Hippocampal formation (tissue), 2 donors: Measurements from ENCODE around the gene GADD45GIP1.
"Not testable (repeated sequence)": the region's sequence is repeated elsewhere in the genome, so short reads cannot be mapped to it uniquely, and the experiment has no call there.

Experiments
- DNase-seq, 2 donors: peaks; one replicate each; lab custom pipeline; 2025; lab: John Stamatoyannopoulos, UW

GADD45GIP1 gene

GRCh38 chr19:12940897-12941296 lies 16.1 kb downstream of the GADD45GIP1 start:
- no peak for DNase-seq

DNA sequence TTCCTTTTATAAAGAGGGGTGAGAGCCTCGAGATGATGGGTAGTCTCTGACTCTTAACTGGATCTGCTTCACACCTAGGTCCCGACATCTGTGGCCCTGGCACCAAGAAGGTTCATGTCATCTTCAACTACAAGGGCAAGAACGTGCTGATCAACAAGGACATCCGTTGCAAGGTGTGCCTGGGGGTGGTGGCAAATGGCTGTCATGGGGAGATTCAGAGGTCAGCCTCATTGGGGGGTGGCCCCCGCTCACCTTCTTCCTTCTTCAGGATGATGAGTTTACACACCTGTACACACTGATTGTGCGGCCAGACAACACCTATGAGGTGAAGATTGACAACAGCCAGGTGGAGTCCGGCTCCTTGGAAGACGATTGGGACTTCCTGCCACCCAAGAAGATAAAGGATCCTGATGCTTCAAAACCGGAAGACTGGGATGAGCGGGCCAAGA lies 17.0 kb downstream of the GADD45GIP1 start:
- DNase-seq = no peak

- DNase-seq = no peak
These were observed 18.0 kb downstream of the GADD45GIP1 start for GRCh38 chr19:12938779-12939601.

GRCh38 chr19:12937927-12938778 lies 18.9 kb downstream of the GADD45GIP1 start, which contains the start of gene CALR:
Gene CALR, plus strand, starts transcription at chr19:12938609. Its CDS starts 71 bp downstream, at chr19:12938680.
- DNase-seq = peak; percentile 99 to 100

GRCh38 chr19:12937093-12937926 lies 19.7 kb downstream of the GADD45GIP1 start:
- no peak for DNase-seq

DNA sequence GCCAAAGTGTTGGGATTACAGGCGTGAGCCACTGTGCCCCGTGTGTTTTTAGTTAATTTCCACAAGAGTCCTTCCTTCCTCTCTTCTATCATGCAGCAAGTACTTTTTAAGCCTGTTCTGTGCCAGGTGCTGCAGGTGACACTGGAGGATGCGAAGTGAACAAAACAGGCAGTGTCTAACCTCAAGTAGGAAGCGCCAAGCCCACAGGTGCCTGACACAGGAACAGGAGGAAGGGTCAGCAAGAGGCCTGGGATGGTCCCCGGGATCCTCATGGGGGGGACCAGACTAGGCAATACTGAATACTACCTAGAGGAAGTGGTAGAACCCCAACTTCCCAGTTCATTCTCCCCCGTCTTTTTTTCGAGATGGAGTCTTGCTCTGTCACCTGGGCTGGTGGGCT lies 20.4 kb downstream of the GADD45GIP1 start:
- DNase-seq = no peak

DNA sequence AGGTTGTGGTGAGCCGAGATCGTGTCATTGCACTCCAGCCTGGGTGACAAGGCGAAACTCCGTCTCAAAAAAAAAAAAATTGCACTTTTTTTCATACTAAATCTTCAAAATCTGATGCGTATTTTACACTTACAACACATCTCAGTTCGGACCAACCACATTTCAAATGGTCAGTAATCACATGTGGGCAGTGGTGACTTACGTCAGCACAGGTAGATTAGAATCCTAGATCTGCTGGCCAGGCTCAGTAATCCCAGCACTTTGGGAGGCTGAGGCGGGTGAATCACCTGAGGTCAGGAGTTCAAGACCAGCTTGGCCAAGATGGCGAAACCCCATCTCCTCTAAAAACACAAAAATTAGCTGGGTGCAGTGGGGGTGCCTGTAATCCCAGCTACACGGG lies 22.0 kb downstream of the GADD45GIP1 start:
- DNase-seq = no peak

GRCh38 chr19:12933287-12934072 lies 23.5 kb downstream of the GADD45GIP1 start, which contains the start of gene FARSA:
Gene FARSA, minus strand, starts transcription at chr19:12933711. Its CDS starts 15 bp downstream, at chr19:12933696.
- DNase-seq = peak; percentile 92 to 94

DNA sequence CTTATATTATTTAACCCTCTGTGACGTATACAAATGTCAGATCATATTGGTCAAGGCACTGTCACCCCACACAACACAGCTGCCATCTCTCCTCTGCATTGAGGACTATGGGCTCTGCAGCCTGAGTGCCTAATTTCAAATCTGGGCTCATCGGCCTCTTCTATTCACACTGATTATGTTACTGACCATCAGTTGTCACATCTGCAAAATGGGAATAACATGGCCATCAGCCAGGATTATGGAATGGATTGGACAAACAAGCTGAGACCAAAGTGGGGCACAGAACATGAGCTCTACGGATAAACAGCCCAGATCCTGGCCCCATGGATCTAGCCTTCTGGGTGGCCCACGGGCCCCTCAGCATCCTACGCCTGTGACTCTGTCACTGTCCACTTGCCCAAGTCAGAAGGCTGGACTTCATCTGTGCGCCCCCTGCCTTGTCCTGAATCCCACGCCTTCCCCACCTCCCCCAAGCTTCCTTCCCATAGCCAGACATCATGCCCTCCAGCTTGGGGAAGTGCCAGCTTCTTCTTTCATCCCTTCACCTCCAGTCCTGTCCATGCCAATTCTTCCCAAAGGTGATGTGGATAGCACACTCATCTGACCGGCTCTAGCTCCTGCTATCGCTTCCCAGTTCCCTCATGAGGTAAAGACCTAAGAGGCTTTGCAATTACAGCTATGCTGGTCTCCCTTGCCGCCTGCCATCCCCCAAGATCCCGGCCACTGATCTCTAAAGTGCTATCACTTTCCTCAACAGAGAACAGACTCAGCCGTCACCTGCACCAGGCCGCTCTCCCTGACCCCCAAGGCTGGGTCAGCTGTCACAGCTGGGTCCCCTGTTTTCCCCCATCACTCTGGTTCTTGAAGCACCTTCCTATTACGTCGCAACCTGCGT lies 24.4 kb downstream of the GADD45GIP1 start:
- DNase-seq = no peak

- no peak for DNase-seq
These were observed 26.9 kb downstream of the GADD45GIP1 start for GRCh38 chr19:12930002-12930645.

GRCh38 chr19:12924621-12925310 lies 32.3 kb downstream of the GADD45GIP1 start:
- DNase-seq = no peak

- DNase-seq = no peak
These were observed 34.1 kb downstream of the GADD45GIP1 start for GRCh38 chr19:12922959-12923358.

GRCh38 chr19:12921047-12921446 lies 36.0 kb downstream of the GADD45GIP1 start:
- no peak for DNase-seq

- DNase-seq = no peak
These were observed 38.8 kb downstream of the GADD45GIP1 start for GRCh38 chr19:12918253-12918652.

GRCh38 chr19:12915860-12916259 lies 41.2 kb downstream of the GADD45GIP1 start:
- not testable (repeated sequence) for DNase-seq

DNA sequence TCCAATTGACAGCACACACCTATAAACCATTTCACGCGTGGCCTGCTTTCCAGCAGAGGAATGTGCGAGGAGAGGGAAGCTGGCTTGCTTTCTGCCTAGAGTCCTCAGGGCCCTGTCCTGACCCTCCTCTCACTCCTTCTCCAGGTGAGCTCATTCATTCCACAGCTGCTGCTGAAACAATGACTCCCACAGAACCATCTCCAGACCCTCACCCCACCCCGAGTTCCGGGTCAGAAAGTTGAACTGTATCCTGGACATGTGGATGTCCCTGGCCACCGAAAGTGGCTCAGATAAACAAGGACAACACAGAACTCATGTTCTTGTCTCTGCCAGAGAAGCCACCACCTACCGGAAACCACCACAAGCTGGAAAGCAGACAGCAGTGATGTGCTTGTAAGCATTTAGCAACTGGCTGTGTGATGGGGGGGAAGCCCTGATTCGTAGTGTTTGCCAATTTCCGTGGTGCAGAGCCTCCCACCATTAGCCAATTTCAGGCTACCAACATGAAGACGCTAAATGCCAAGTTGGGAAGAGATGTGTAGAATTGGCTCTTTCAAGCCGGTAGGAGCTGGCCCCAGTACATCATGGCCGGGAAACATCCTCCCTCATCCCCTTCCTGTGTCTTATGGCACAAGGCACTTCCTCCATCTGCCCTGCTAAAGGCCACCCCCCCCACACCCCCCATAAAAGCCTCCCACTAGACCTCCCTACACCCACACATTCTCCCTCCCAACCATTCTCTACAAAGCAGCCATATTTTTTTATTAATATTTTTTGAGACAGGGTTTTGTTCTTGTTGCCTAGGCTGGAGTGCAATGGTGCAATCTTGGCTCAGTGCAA lies 43.0 kb downstream of the GADD45GIP1 start:
- DNase-seq = peak; percentile 14 to 15

- peak; percentile 74 to 85 for DNase-seq
These were observed 43.9 kb downstream of the GADD45GIP1 start for GRCh38 chr19:12913011-12913561.
